ENCODE results near the gene PRF1. TPM values are rescaled to one million over a fixed set of nuclear protein-coding genes. Genes with fewer than 3 reads are reported as not detected.

Gene PRF1
- total and polyA plus RNA-seq, 12 donors = 0.17 to 4.1 (median 1.6) TPM

- Histone ChIP-seq H3K9me3 (replicated peaks in 1 of 3) (no peaks in the 10 kb centered on the region), H3K4me1 (replicated peaks in 1 of 2) (no peaks in the 10 kb centered on the region), H3K36me3 (replicated peaks in 1 of 2) (no peaks in the 10 kb centered on the region), H3K27me3 (no peaks in the 10 kb centered on the region), H3K4me3 (no peak overlapping the region), H3K27ac (no peak overlapping the region)
- WGBS, 4 donors = 84 to 89% (median 88%) methylated on average over 8 of the region's 8 CpGs
- intact Hi-C loops (cut with DNase I) = no loop called here
- TF ChIP-seq CTCF (IDR thresholded peaks at IDR 0.05) (no peak), POLR2A (IDR thresholded peaks at IDR 0.05) (no peak)
- peak in 1 of 7 donors; percentile 45 for DNase-seq
Measured at GRCh38 chr10:70596860-70597809, 5.4 kb downstream of the PRF1 start.

- Histone ChIP-seq H3K4me3 (no peak overlapping the region), H3K9me3 (replicated peaks in 1 of 3) (no peaks in the 10 kb centered on the region), H3K36me3 (replicated peaks in 1 of 2) (no peaks in the 10 kb centered on the region), H3K27me3 (no peaks in the 10 kb centered on the region), H3K27ac (no peak overlapping the region), H3K4me1 (replicated peaks in 1 of 2) (no peaks in the 10 kb centered on the region)
- intact Hi-C loops (cut with DNase I) = no loop called here
- TF ChIP-seq CTCF (IDR thresholded peaks at IDR 0.05) = no peak
- no peak for TF ChIP-seq POLR2A (IDR thresholded peaks at IDR 0.05)
- WGBS, 4 donors = 74 to 80% (median 77%) methylated on average over 12 to 14 of the region's 14 CpGs
- peak in 1 of 7 donors; percentile 48 for DNase-seq
Measured at GRCh38 chr10:70596110-70596798, 6.3 kb downstream of the PRF1 start.

- 76 to 85% (median 80%) methylated on average over 5 of the region's 5 CpGs for WGBS, 4 donors
- no peaks in the 10 kb centered on the region for H3K9me3 ChIP-seq (replicated peaks in 1 of 3)
- no peaks in the 10 kb centered on the region for H3K27me3 ChIP-seq
- no peaks in the 10 kb centered on the region for H3K36me3 ChIP-seq (replicated peaks in 1 of 2)
- no peak overlapping the region for H3K27ac ChIP-seq
- H3K4me1 ChIP-seq (replicated peaks in 1 of 2) = no peaks in the 10 kb centered on the region
- intact Hi-C loops (cut with DNase I) = no loop called here
- TF ChIP-seq POLR2A (IDR thresholded peaks at IDR 0.05) (no peak), CTCF (IDR thresholded peaks at IDR 0.05) (no peak)
- DNase-seq = peak in 1 of 7 donors; percentile 20
- H3K4me3 ChIP-seq = no peak overlapping the region
Measured at GRCh38 chr10:70595566-70596016, 7.0 kb downstream of the PRF1 start.

- no peaks in the 10 kb centered on the region for H3K36me3 ChIP-seq (replicated peaks in 1 of 2)
- TF ChIP-seq POLR2A (IDR thresholded peaks at IDR 0.05) (no peak), CTCF (IDR thresholded peaks at IDR 0.05) (no peak)
- H3K4me3 ChIP-seq = no peak overlapping the region
- no peaks in the 10 kb centered on the region for H3K27me3 ChIP-seq
- no peaks in the 10 kb centered on the region for H3K9me3 ChIP-seq (replicated peaks in 1 of 3)
- H3K27ac ChIP-seq = no peak overlapping the region
- no peaks in the 10 kb centered on the region for H3K4me1 ChIP-seq (replicated peaks in 1 of 2)
- WGBS, 4 donors = 79 to 96% (median 84%) methylated on average over 2 to 3 of the region's 3 CpGs
- DNase-seq = peak in 1 of 7 donors; percentile 21
- intact Hi-C loops (cut with DNase I) = no loop called here
Measured at GRCh38 chr10:70594161-70594560, 8.4 kb downstream of the PRF1 start.
